Activated T-cell treated with anti-CD3 and anti-CD28 coated beads, Interleukin-2, amount 50 U/mL, for 48 hours (primary cell): ENCODE results near the gene CCDC27.

ENCODE experiments used
- DNase-seq, 2 experiments: peaks; one replicate each; pipeline ENCODE4 v3.0.0-alpha.2; 2020

The CCDC27 gene

GRCh38 chr1:3778590-3779264, 26.5 kb downstream of the CCDC27 start:
- DNase-seq = no peak

- DNase-seq = no peak
Observed at GRCh38 chr1:3779265-3779911, 27.1 kb downstream of the CCDC27 start.

- no peak for DNase-seq
Observed at GRCh38 chr1:3779912-3780416, 27.7 kb downstream of the CCDC27 start.

- no peak for DNase-seq
Observed at GRCh38 chr1:3780901-3781300, 28.7 kb downstream of the CCDC27 start.

GRCh38 chr1:3783651-3784474, 31.6 kb downstream of the CCDC27 start:
- no peak for DNase-seq

GRCh38 chr1:3785045-3785444, 32.8 kb downstream of the CCDC27 start:
- DNase-seq = no peak

- peak in 1 of 2 experiments; percentile 43 for DNase-seq
Observed at GRCh38 chr1:3785456-3786157, 33.4 kb downstream of the CCDC27 start.

GRCh38 chr1:3786468-3787348, 34.5 kb downstream of the CCDC27 start:
- no peak for DNase-seq

GRCh38 chr1:3787349-3787715, 35.1 kb downstream of the CCDC27 start:
- DNase-seq = peak in 1 of 2 experiments; percentile 33

GRCh38 chr1:3787745-3788605, 35.7 kb downstream of the CCDC27 start:
- no peak for DNase-seq

- DNase-seq = no peak
Observed at GRCh38 chr1:3788756-3789420, 36.6 kb downstream of the CCDC27 start.

- no peak for DNase-seq
Observed at GRCh38 chr1:3789421-3790300, 37.4 kb downstream of the CCDC27 start.

- DNase-seq = no peak
Observed at GRCh38 chr1:3790500-3790923, 38.3 kb downstream of the CCDC27 start.

- no peak for DNase-seq
Observed at GRCh38 chr1:3790952-3791351, 38.7 kb downstream of the CCDC27 start.

- DNase-seq = peak in 1 of 2 experiments; percentile 43
Observed at GRCh38 chr1:3795453-3796214, 43.4 kb downstream of the CCDC27 start.

GRCh38 chr1:3796215-3797061, 44.2 kb downstream of the CCDC27 start, which contains the start of gene LRRC47:
Gene LRRC47 (minus strand): TSS chr1:3796498. CDS start chr1:3796476, 22 bp downstream.
- DNase-seq = peak; percentile 95

GRCh38 chr1:3799976-3800685, 47.9 kb downstream of the CCDC27 start:
- no peak for DNase-seq
